GM21526 (cell line): Measurements from ENCODE around the gene C11orf21.
"Not testable (repeated sequence)": the region's sequence is repeated elsewhere in the genome, so short reads cannot be mapped to it uniquely, and the experiment has no call there.

Experiments used
- ATAC-seq: cut with Tn5 transposase; IDR thresholded peaks from one replicate; pipeline ENCODE4 v1.9.1; 2021; ENCODE audit warnings: moderate library complexity; ENCODE audit not compliant: unreplicated experiment, low FRiP score

Gene C11orf21

DNA sequence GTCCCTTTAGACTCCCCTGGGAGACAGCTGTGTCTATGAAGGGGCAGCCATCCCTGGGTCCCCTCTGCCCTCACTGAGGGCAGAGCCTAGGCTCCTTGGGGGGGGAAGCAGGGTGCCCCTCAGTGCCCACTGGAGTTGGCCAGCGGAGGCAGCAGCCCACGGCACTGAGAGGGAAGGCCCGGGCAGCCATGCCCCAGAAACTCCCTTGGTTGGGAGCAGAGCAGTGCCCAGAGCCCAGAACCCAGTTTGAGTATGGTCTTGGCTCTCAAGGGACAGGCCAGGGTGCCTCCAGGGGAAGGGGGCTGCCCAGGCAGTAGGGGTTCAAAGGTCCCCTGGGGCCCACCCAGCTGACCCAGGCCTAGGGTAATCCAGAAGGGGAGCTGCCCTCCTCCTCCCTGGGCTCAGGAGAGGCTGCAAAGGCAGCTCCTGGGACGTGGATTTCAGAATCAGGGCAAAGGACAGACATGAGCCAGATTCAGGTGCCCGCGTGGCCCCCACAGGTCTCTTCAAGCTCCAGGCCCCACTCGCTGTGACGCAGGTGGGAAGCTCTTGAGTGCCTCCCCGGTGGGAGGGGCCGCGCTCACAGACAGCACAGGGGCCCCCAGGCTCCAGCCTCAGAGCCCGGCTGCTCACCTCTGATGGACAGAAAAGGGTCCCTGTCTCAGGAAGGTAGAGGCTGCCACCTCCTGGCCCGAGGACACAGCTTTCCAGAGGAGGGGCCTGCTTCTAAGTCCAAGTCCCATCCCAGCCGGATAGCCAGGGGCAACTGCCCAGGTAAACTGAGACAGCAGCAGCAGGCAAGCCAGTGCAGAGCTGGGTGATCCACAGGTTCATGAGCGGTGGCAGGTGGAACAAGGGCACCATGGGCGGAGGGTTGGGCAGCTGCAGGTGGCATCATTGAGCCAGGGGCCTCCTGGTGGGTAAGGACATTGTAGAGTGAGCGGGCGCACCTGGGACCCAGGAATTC lies 2.6 kb downstream of the C11orf21 start:
- no peak for ATAC-seq

DNA sequence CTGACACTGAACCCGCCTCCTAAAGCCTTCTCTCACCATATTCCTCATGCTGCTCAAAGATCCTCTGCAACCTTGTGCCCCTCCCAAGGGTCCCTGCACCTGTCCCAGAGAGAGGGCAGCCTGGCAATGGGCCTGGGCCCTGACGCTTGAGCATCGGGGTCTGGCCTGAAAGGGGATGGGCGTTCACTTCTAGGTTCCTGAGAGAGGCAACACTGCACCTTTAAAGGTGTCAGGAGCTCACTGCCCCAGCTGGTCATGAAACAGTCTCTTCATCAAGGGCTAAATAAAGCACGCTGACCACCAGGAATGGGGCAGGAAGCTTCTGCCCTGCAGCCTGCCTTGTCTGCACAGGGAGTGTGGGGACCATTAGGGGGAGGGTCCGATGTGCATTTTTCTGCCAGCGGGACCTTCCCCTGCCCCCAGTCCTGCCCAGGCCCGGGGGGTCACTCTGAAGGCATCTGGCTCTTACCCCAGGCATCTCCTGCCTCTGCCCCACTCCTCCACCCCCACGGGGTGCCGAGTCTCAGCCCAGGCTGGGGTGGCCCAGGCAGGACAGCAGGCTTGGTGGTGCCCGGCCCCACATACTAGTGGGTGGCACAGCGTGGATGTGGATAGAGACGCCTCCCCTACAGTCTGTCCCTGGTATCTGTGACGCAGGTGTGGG lies 3.5 kb downstream of the C11orf21 start:
- ATAC-seq = no peak

DNA sequence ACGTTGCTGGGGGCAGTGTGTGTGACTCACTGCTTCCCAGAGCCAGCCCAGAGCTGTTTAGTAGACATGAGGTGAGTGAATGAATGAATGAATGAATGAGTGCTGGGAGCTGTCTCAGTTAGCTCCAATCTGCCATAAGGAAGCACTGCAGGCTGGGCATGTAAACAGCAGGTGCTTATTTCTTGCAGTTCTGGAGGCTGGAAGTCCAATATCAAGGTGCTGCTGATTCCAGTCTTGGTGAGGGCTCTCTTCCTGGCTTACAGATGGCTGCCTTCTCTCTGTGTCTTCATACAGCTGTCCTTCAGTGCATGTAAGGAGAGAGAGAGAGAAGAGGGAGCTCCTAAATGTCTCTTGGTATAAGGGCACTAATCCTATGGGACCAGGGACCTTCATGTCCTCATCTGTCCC lies 4.1 kb downstream of the C11orf21 start:
- ATAC-seq = no peak

DNA sequence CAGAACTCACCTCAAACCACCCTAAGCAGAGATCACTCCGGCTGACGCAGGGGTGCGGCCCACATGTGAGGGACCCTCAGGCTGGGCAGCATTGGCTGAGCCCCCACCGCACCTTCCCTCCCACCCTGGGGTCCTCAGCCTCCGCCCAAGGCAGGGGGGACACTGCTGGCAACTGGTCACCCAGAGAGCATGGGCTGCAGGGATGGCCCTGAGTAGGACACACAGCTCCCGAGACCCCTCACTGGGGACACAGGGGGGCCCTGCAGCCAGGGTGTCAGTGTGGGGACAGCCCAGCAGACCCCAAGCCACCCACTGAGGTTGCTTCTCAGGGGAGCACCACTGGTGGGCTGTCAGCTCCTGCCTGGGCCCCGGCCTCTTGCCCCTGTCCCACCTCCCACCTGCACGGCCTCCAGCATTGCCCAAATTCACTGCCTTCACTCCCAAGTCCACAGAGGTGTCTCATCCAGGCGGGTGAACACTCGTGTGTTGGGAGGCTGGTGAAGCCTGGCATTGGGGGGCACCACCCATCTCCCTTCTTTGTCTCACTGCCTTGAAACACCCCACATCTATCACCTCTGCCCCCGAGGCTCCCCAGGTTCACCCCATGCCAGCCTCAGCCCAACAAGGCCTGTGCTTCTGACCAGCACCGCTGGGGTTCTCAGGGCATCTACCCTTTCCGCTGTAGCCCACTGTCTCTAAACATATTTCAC lies 4.7 kb downstream of the C11orf21 start:
- ATAC-seq = no peak

DNA sequence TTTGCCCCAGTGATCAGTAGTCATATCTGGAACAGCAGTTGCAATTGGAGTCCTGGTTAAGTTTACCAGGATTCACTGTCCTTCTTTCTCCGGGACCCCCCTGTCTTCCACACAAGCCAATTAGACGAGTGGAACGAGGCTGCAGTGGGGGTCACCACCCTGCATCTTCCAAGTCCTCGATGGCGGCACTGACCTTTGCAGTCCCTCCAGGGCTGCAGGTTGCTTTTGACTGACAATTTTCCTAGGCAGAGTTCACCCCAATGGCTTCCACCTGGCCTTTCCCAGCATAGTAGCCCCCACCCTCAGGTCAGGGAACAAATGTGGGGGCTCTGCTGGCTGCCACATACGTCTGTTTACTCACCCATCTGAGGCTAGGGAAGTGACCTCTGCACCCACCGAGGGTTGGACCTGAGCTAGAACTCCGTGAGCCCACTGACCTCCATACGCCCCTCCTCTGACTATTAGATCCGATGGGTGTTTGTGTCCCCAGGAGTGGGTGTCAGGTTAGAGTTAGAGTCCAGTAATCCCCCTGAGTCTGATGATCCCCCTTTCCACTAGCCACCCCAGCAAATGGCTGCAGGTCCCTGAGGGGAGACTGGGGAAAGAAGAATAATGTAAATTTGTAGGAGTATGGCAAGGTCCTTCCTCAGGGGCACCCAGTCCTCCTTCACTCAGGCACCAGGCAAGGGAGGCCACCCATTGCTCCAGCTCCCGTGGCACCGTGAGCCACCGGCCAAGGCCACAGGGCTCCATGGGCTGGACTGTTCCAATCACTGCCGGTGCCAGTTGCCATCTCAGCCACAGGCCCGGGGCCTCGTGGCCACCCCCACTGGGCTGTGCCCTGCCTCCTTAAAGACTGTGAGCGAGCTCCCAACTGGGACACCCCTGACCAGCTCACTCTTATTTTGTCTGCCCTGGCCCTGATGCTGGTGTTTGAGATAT lies 5.5 kb downstream of the C11orf21 start:
- ATAC-seq = no peak

DNA sequence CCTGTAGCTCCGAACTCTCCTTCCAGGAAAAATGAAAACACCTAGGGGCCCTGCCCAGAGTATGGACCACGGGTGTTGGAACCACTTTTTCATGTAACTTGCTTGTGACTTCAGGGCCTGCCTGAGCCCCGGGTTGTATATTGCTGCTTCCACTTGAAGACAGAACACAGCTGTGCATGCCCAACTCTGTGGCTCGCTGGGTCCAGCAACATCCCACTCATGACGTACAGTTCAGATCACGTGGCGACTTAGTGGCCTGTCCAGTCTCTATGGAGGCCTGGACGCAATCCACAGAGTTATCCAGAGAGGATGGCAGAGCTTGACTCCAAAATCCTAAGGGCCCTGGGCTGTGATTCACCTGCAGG lies 6.8 kb downstream of the C11orf21 start:
- ATAC-seq = no peak

DNA sequence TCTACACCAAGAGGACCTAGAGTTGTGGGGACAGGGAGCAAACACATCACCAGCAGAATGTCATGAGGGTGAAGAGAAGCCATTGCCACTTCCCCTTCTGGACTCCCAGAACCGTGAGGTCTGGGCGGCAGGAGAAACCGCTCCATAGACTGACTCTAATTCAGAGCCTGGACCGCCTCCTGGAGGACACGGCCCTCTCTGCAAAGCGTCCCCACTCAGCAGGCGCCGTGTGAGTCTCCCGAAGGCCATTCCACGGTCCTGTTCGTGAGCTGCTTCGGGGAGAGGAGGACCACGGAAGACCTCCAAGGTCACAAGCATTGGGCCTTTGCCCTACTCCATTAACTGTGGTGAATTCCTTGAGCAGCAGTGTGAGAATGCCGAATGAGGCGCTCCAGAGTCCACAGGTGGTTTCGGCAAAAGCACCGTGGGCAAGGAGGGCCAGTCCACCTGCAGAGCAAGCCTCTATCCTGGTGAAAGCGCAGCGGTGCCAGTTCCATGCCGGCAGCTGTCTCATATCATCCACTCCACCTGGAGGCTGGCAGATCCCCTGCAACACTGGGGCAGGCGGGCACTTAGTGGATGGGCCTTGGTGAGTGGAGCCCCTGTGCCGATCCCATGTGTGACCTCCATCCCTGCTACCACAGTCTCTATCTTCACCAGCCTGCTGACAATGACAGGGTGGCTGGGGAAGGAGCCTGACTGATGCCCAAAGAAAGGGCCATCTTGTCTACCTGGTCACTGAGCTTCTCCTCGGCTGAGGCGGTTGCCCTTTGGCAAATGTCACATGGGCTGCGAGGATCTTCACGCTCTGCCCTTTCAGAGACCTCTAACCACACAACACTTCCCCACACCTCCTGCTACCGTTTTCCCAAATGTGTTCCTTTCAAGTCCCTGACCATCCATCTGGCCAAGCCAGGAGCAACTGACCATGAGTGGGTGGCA lies 7.5 kb downstream of the C11orf21 start:
- no peak for ATAC-seq

DNA sequence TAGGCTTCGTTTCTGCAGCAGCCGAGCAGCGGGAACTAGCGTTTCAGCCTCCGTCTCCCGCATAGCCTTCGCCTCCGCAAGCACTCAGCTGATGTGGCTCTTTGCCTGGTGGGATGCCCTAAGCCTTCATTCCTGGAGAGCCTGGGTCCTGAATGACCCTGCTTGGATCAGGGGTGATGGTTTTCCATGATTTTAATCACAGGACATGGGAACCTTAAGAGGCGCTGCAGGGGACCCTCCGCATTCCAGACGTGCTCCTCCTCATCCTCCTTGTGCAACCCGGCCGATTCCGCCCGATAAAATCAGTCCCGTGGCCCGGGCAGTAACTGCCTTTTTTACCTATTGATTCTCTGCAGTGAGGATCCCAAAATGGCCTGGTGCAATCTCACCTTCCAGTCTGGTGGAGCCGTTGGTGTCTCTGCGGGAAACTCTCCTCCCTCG lies 8.2 kb downstream of the C11orf21 start:
- ATAC-seq = no peak

DNA sequence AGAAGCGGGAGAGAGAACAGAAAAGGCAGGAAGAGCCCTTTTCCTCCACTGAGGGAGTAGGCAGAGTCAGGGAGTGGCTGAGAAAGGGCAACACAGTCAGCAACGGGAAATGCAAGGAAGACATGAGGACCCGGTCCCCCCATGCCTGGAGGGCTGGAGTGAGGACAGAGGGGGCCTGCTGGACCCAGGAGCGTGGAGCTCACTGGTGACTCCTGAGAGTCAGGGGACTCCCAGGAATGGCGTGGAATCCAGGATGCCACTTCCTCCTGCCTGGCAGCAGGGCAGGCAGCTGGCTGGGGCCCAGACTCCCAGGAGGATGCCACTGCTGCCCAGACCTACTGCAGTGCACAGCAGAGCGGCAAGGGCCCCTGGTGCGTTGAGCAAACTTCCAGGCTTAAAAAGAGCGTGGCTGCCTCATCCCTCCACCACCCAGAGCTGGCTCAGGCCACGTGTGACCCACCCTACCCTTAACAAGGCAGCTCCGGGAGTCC lies 11.3 kb downstream of the C11orf21 start:
- no peak for ATAC-seq

DNA sequence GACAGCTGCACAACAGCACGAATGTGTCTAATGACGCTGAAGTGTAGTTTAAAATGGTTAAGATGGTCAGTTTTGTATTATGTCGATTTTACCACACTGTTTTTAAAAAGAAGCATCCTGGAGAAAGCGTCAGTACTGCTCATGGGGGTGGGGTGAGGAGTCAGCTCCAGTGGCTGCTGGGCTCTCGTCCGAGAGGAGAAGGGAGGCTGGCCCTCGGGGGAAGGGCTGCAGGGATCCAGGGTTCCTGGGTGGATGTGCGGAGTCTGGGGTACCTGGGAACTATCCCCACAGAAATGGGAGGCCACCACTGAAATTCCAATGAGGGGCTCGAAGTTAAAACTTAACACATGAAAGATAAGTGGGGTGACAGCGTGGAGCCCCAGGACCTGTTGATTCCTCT lies 11.9 kb downstream of the C11orf21 start:
- no peak for ATAC-seq

DNA sequence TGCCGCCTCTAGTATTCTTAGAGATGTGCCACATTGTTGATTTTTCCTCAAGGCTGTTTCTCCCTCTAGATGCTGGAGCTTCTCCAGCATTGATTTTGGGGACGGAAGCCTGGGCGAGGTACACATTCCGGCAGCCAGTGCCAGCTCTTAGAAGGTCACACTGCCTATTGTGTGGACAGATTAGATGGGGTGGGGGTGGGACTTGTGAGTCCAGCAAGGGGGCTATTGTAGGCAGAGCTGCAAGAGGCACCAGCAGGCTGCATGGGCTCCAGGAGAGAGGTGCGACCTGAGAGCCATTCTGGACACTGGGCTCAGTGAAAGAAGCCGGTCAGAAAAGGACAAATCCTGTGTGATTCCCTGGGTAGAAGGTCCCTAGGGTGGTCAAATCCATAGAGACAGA lies 12.4 kb downstream of the C11orf21 start:
- ATAC-seq = no peak

DNA sequence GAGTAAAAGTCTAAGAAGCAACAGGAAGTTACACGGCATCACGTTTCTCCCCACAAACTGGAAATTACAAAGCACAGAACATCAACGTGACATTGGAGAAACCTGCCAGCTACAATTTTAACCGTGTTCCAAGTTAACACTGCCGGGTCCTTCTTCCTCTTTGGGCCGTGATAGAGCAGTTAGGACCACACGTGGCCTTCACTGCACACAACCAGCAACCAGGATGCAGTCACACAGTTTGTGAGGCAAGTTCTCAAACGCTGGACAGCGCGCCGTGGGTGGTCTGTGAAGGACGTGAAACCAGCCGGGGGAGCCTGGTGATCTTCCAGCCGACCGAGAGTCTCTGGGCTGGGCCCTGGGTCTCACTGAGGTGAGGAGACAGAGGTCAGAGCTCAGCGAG lies 14.6 kb downstream of the C11orf21 start:
- no peak for ATAC-seq

DNA sequence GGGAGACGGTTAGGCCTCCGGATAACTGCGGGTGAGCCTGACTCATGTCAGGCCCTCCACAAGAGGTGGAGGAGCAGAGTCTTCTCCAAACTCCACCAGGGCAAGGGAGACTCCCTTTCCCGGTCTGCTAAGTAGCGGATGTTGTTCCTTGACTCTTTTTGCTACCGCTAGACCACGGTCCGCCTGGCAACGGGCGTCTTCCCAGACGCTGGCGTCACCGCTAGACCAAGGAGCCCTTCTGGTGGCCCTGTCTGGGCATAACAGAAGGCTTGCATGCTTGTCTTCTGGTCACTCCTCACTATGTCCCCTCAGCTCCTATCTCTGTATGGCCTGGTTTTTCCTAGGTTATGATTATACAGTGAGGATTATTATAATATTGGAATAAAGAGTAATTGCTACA lies 15.4 kb downstream of the C11orf21 start:
- not testable (repeated sequence) for ATAC-seq

DNA sequence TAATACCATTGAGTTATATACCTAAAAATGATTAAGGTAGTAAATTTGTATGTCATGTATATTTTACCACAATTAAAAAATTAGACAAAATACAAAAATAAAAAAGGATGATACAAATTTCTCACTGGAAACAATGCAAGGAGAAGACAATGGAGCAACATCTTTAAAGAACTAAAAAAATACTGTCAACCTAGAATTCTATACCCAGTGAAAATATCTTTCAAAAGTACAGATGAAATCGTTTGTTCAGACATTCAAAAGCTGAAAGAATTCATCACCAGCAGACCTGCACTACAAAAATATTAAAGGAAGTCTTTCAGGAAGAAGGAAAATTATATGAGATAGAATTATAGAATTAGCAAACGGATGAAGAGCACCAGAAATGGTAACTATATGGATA lies 21.5 kb downstream of the C11orf21 start:
- ATAC-seq = no peak

DNA sequence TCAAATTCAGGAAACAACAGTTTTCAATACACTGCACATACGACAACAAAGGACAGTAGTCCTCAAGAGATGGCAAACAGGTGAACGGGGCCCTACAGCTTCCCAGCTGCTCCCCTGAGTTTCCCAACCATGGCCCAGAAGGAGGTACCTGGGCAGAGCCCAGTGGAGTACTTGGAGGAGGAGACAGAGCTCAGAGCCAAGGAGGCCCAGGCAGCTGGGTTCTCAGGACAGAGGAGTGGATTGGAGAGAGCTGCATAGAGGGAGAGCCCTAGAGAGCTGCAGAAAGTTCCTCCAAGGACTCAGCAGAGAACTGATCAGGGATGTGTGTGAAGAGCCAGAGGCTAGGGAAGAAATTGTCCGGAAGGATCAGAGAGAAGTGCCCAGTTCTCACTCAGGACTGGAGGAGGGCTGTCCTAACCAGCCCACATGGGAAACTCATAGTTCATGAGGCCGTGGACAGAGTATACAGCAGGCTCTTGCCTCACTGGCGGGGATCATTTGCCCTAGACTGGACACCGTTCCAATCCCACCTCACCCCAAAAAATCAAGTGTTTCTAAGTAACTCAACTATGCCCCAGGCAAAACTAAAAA lies 23.7 kb downstream of the C11orf21 start:
- no peak for ATAC-seq

DNA sequence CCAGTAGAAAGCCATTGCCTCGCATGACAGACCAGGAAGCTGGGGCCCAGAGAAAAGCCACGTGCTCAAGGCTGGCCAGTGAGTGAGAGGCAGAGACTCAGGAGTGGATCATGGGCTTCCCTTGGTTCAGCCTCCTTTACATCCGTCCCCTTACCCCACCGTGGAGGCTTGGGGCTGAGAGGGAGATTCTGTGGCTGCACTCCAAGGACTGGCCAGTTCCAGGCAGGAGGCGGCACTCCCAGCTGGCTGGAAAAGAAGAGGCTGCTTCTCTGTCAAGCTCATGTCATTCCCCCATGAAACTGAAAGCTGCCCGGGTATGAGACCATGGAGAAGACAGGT lies 24.7 kb downstream of the C11orf21 start:
- no peak for ATAC-seq

DNA sequence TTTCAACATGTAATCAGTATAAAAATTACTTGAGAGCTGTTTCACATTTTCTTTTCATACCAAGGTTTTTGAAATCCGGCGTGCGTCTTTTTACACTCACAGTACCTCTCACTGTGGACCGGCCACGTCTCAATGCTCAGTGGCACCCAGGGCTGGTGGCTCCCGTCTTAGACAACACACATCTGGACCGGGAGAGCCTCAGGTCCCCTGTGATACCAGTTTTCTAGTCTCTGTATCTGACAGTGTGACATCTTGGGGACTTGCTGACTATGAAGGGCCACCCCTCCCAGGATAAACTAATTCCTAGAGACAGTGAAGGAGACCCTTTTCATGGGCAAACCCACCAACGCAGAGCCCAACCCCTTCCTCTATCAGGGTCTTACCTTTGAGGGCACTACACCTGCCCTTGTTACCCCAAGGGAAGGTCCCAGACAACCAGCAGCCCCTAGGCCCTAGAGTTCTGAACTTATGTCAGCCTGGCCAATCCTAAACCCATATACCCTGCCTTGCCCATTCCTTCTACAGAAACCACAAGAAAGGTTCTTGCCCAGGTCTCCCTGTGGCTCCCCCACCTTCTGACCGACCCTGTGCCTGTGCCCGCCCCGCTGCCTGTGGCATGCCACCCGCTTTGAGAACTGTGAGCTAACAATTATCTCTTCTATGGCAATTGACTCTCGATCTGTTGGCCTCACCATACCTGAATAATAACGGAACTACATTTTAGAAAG lies 25.3 kb downstream of the C11orf21 start:
- ATAC-seq = no peak
